ENCODE measurements around the gene KIF16B.
"Not testable (repeated sequence)": the region's sequence is repeated elsewhere in the genome, so short reads cannot be mapped to it uniquely, and the experiment has no call there.

The KIF16B gene

GRCh38 chr20:16446246-16446645, 127.0 kb downstream of the KIF16B start:
- no peak for DNase-seq (ENCODE audit: low read depth)
- no peak for TF ChIP-seq CTCF (IDR thresholded peaks at IDR 0.05; ENCODE audit: control insufficient read depth, extremely low read depth, insufficient read depth)
- no peak overlapping the region for H3K4me3 ChIP-seq (ENCODE audit: low read depth, low read length)

- TF ChIP-seq CTCF (IDR thresholded peaks at IDR 0.05; ENCODE audit: control insufficient read depth, extremely low read depth, insufficient read depth): no peak
Observed at GRCh38 chr20:16445482-16445881, 127.8 kb downstream of the KIF16B start.

GRCh38 chr20:16444057-16444777, 129.0 kb downstream of the KIF16B start:
- no peak overlapping the region for H3K4me3 ChIP-seq (ENCODE audit: low read depth, low read length)
- TF ChIP-seq CTCF (IDR thresholded peaks at IDR 0.05; ENCODE audit: control insufficient read depth, extremely low read depth, insufficient read depth): no peak
- DNase-seq (ENCODE audit: low read depth): no peak

More at GRCh38 chr20:16445482-16445881, 127.8 kb downstream of the KIF16B start:
- DNase-seq (ENCODE audit: low read depth): no peak
- H3K4me3 ChIP-seq (ENCODE audit: low read depth, low read length): no peak overlapping the region

GRCh38 chr20:16441546-16442164, 131.6 kb downstream of the KIF16B start:
- DNase-seq (ENCODE audit: low read depth): no peak
- H3K4me3 ChIP-seq (ENCODE audit: low read depth, low read length): no peak overlapping the region
- TF ChIP-seq CTCF (IDR thresholded peaks at IDR 0.05; ENCODE audit: control insufficient read depth, extremely low read depth, insufficient read depth): no peak

- DNase-seq (ENCODE audit: low read depth): no peak
- no peak overlapping the region for H3K4me3 ChIP-seq (ENCODE audit: low read depth, low read length)
- no peak for TF ChIP-seq CTCF (IDR thresholded peaks at IDR 0.05; ENCODE audit: control insufficient read depth, extremely low read depth, insufficient read depth)
Observed at GRCh38 chr20:16440686-16441085, 132.6 kb downstream of the KIF16B start.

- DNase-seq (ENCODE audit: low read depth); H3K4me3 ChIP-seq (ENCODE audit: low read depth, low read length): not testable (repeated sequence)
Observed at GRCh38 chr20:16439540-16439939, 133.7 kb downstream of the KIF16B start.

GRCh38 chr20:16438100-16438499, 135.1 kb downstream of the KIF16B start:
- TF ChIP-seq CTCF (IDR thresholded peaks at IDR 0.05; ENCODE audit: control insufficient read depth, extremely low read depth, insufficient read depth): no peak
- H3K4me3 ChIP-seq (ENCODE audit: low read depth, low read length): no peak overlapping the region
- no peak for DNase-seq (ENCODE audit: low read depth)

Measured in LNCaP clone FGC (cell line).